ENCODE results near the gene BACH2.

The BACH2 gene

DNA sequence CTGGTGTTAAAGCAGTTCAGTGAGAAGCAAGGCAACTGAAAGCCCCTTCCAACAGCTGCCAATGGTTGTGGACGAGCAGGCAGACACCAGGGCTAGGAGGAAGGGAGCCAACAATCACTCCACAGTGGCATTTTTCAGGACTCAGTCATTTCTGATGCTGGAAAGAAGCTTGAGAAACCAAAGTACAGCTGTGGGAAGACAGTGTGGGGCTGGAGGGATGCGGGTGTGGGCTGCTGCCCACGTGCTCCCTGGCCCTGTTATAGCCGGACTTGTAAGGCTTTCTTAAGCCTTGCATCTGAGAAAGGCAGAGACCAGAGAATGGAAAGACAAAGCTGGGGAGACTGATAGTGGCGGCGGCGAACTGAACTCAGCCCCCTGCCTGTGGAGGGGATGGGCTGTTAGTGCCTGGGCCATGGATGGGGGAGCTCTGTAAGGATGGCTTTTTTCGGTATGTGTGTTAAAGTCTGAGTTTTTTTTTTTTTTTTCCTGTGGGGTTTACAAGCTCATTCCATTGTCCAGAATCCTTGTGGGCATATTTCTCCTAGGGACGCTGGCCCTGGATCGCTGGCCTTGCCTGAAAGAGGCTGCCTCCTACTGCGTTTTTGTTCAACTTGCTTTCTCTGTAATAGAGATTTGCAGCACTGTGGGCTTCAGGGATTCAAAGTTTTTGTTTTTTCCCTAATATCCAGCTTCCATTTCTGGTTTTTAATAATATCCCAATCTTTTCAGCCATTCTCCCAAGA lies 310.7 kb downstream of the BACH2 start:
- Histone ChIP-seq H3K36me3 (ENCODE audit: insufficient read depth) (no peaks in the 10 kb centered on the region), H3K27me3 (ENCODE audit: insufficient read depth, low read depth) (no peaks in the 10 kb centered on the region), H4K20me1 (ENCODE audit: insufficient read depth) (no peaks in the 10 kb centered on the region), H3K4me1 (ENCODE audit: low read depth, poor library complexity, severe bottlenecking) (no peaks in the 10 kb centered on the region), H3K4me3 (IDR thresholded peaks at IDR 0.05; ENCODE audit: insufficient read depth, low read depth, low read length) (no peak overlapping the region), H3K27ac (no peak overlapping the region), H3K79me2 (ENCODE audit: insufficient read depth, low read depth) (no peaks in the 10 kb centered on the region), H2AFZ (ENCODE audit: low read depth) (no peak overlapping the region), H3K4me2 (no peak overlapping the region), H3K9ac (no peak overlapping the region)
- TF ChIP-seq, protein P1, sequence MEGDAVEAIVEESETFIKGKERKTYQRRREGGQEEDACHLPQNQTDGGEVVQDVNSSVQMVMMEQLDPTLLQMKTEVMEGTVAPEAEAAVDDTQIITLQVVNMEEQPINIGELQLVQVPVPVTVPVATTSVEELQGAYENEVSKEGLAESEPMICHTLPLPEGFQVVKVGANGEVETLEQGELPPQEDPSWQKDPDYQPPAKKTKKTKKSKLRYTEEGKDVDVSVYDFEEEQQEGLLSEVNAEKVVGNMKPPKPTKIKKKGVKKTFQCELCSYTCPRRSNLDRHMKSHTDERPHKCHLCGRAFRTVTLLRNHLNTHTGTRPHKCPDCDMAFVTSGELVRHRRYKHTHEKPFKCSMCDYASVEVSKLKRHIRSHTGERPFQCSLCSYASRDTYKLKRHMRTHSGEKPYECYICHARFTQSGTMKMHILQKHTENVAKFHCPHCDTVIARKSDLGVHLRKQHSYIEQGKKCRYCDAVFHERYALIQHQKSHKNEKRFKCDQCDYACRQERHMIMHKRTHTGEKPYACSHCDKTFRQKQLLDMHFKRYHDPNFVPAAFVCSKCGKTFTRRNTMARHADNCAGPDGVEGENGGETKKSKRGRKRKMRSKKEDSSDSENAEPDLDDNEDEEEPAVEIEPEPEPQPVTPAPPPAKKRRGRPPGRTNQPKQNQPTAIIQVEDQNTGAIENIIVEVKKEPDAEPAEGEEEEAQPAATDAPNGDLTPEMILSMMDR (conservative IDR thresholded peaks at IDR 0.05; ENCODE audit: low read depth, low read length), result no peak

- no peak overlapping the region for H3K4me2 ChIP-seq
- H3K27ac ChIP-seq, result no peak overlapping the region
- no peak overlapping the region for H2AFZ ChIP-seq (ENCODE audit: low read depth)
- H3K4me1 ChIP-seq (ENCODE audit: low read depth, poor library complexity, severe bottlenecking), result no peaks in the 10 kb centered on the region
- H3K9ac ChIP-seq, result no peak overlapping the region
- no peaks in the 10 kb centered on the region for H3K79me2 ChIP-seq (ENCODE audit: insufficient read depth, low read depth)
- no peak overlapping the region for H3K4me3 ChIP-seq (IDR thresholded peaks at IDR 0.05; ENCODE audit: insufficient read depth, low read depth, low read length)
- no peaks in the 10 kb centered on the region for H4K20me1 ChIP-seq (ENCODE audit: insufficient read depth)
- H3K27me3 ChIP-seq (ENCODE audit: insufficient read depth, low read depth), result no peaks in the 10 kb centered on the region
- TF ChIP-seq, protein P1 (conservative IDR thresholded peaks at IDR 0.05; ENCODE audit: low read depth, low read length), result no peak
- no peaks in the 10 kb centered on the region for H3K36me3 ChIP-seq (ENCODE audit: insufficient read depth)
Measured at GRCh38 chr6:89984926-89985750, 311.5 kb downstream of the BACH2 start.

- no peak overlapping the region for H3K27ac ChIP-seq
Measured at GRCh38 chr6:89980353-89980752, 316.3 kb downstream of the BACH2 start.

GRCh38 chr6:89979481-89980119 lies 317.0 kb downstream of the BACH2 start:
- H3K4me1 ChIP-seq (ENCODE audit: low read depth, poor library complexity, severe bottlenecking), result no peaks in the 10 kb centered on the region
- H3K4me3 ChIP-seq (IDR thresholded peaks at IDR 0.05; ENCODE audit: insufficient read depth, low read depth, low read length), result no peak overlapping the region
- no peaks in the 10 kb centered on the region for H3K36me3 ChIP-seq (ENCODE audit: insufficient read depth)
- H3K27me3 ChIP-seq (ENCODE audit: insufficient read depth, low read depth), result no peaks in the 10 kb centered on the region
- H2AFZ ChIP-seq (ENCODE audit: low read depth), result no peak overlapping the region
- no peak overlapping the region for H3K4me2 ChIP-seq
- H3K9ac ChIP-seq, result no peak overlapping the region
- H3K27ac ChIP-seq, result no peak overlapping the region
- H3K79me2 ChIP-seq (ENCODE audit: insufficient read depth, low read depth), result no peaks in the 10 kb centered on the region
- no peaks in the 10 kb centered on the region for H4K20me1 ChIP-seq (ENCODE audit: insufficient read depth)
- TF ChIP-seq, protein P1 (conservative IDR thresholded peaks at IDR 0.05; ENCODE audit: low read depth, low read length), result no peak

More at GRCh38 chr6:89980353-89980752, 316.3 kb downstream of the BACH2 start:
- Histone ChIP-seq H3K36me3 (ENCODE audit: insufficient read depth) (no peaks in the 10 kb centered on the region), H3K4me1 (ENCODE audit: low read depth, poor library complexity, severe bottlenecking) (no peaks in the 10 kb centered on the region), H3K27me3 (ENCODE audit: insufficient read depth, low read depth) (no peaks in the 10 kb centered on the region), H2AFZ (ENCODE audit: low read depth) (no peak overlapping the region), H3K4me3 (IDR thresholded peaks at IDR 0.05; ENCODE audit: insufficient read depth, low read depth, low read length) (no peak overlapping the region), H3K79me2 (ENCODE audit: insufficient read depth, low read depth) (no peaks in the 10 kb centered on the region), H3K4me2 (no peak overlapping the region), H4K20me1 (ENCODE audit: insufficient read depth) (no peaks in the 10 kb centered on the region), H3K9ac (no peak overlapping the region)
- TF ChIP-seq, protein P1 (conservative IDR thresholded peaks at IDR 0.05; ENCODE audit: low read depth, low read length), result no peak
